DMS79 treated with DMSO at 0.1 percent for 48 hours (cell line): ENCODE measurements around the gene FILIP1L.

ENCODE experiments used
- DNase-seq: peaks from one replicate; lab custom pipeline; 2025; lab: John Stamatoyannopoulos, UW

Gene FILIP1L

DNA sequence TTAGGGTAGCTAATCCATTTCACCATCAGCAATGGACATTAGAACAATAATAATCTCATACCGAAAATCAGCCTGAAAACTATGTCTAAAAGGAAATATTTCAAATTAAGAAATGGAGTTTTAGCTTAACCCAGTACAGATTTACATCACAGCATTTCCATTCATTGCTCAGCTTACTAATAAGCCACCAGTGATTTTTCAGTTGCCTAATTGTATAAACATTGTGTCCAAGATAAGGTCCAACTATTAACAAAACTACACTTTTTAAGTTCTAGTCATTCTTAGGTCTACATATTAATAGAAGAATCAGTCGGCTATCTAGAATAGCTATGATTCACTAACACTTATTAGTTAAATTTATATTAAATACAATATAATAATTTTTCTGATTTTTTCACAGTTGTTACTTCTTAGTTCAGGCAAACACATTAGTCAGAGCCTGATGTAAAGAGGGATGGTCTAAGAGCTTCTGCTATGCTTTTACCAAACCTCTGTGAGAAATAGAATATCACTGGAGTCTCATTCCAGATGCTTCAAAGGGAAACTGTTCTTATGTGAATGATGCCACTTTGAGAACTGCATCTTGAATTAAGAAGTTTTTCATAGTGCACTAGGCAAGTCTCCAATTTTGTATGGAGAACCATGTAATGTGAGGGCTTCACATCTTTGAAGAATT is 222.6 kb downstream of the FILIP1L start:
- DNase-seq: no peak

- DNase-seq: no peak
Measured at GRCh38 chr3:99885851-99886250, 228.4 kb downstream of the FILIP1L start.

DNA sequence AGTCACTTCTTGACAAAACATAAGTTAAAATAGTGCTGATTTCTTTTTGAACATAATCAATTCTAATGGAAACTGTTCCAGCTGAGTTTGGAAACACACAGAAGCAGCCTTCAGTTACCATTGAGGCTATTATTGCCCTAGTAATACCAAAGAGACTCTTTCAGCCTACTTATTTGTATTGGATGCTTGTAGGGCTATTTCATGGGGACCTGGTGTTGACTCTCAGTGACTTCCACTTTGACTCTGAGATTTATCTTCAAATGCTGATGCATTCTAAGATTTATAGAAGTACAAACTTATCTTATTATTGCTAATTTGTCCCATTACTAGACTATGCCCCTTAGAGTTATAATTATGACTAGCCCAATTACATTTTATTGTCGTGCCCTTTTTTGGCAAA is 229.2 kb downstream of the FILIP1L start:
- no peak for DNase-seq

DNA sequence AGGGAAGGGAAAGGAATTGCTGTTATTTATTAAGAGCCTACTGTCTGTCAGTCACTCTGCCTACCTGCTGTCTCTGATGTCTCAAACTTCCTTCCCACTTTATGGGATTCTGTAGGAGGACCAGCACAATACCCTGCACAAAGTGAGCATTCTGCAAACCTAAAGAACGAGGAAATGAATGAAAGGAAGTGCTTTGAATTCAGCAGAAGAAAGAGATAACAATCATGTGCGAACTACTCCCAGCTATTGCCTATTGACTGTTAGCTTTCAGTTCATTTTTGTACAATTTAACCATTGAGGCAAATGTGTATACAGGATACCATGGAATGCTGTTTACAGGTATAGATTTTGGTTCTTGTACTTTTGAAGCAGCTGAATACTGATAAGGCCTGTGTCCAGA is 229.8 kb downstream of the FILIP1L start:
- no peak for DNase-seq

DNA sequence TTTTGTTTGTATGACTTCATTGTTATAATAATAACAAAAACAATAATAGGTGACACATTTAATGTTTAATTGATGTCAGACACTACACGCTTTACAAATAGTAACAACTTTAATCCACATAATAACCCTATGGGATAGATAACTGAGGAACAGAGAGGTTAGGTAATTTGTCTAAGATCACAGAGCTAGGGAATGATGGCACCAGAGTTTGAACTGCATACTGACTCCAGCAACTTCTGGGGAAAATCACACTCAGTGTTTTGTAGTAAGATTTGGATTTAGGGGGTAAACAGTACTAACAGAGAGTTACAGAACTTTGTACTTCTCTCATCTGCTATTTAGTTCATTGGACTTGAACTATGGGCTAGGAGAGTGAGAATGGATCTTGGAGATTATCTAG is 230.6 kb downstream of the FILIP1L start:
- no peak for DNase-seq

DNA sequence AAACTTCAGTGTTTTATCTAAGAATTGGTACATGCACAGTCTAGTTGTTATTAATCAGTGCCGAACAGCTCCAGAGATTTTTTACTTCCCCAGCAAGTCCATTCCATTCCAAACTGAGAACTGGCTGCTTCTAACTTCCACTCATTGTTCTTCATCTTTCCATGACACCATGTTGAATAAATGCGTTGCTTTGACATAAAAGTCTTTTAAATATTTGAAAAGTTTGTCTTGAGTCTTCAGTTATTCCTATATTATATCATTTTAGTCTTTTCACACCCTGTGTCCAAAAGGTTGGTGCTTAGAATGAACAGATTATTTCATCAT is 231.2 kb downstream of the FILIP1L start:
- no peak for DNase-seq

GRCh38 chr3:99882436-99883137 is 231.7 kb downstream of the FILIP1L start:
- DNase-seq: no peak

DNA sequence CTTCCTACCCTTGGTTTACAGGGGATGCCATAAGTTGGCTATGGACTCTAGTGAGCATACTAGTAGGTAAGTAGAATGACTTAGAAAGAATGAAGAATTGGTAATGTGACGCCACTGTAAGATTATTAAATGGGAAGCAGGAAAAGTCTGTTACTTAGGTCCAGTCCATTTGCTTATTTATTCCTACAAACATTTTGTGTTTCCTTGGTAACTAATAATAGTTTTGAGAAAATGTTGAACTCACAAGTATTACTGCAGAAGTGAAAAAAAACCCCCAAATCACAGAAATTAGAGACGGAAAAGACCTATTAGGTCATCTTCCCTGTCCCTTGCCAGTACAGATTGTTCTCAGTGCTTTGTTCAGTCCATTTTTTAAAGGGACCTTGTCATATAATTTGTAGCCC is 233.2 kb downstream of the FILIP1L start:
- no peak for DNase-seq

GRCh38 chr3:99879275-99879674 is 235.0 kb downstream of the FILIP1L start:
- no peak for DNase-seq

DNA sequence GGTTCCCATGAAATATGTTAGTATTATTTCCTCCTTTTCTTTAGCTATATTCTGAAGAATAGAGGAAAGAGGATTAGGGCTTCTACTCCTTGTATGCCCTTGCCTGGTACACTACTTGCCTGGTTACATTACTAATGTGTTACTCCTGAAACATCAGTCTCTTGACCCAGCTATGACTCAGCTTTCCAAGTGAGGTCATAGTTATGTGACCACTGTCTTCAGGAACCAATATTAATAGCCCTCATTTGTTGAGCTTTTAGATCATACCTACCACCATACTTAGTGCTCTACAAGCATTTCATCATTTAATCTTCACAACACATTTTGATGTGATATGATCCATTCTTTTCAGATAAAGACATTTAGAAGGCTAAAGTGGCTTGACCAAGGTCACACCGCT is 236.3 kb downstream of the FILIP1L start:
- no peak for DNase-seq

- DNase-seq: no peak
Measured at GRCh38 chr3:99877031-99877579, 237.2 kb downstream of the FILIP1L start.

DNA sequence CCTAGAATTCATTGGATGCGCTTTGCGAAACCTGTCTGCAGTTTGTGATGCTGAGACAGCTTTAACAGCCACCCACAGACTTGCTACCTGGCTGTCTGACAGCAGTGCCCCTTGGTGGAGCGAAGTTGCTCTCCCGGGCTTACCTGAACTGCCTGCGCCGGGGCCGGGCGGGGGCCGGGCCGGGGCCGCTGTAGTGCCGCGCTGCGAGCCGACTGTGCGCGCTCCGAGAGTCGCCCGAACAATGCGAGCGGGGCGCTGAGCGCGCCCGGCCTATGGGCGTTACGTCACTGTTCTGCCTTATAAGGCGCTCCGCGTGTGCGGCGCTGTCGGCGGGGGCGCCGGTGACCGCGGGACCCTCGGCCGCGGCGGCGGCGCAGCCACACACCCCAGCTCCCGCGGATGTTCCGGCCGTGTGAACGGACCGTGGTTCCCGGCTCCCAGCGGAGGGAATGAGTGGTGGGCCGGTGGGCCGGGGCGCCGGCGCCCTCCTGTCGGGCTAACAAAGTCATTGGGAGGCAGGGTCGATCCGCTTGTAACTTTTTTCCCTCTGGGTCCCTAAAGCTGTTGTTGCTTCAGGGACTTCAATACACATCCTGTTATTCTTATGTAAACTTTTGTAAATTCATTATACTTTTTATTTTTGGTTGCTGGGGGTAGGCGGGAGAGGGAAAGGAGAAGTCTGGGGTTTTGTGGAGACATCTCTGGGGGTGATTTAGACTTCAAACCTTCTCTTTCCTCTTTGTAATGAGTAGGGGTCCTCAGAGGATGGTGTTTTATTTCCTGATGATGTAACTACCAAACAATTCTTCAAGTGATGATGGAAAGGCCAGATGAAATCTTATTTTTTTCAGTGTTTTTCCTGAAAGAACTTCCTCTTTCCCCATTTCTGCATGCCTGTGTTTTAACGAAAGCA is 238.1 kb downstream of the FILIP1L start:
- DNase-seq: peak; percentile 40

DNA sequence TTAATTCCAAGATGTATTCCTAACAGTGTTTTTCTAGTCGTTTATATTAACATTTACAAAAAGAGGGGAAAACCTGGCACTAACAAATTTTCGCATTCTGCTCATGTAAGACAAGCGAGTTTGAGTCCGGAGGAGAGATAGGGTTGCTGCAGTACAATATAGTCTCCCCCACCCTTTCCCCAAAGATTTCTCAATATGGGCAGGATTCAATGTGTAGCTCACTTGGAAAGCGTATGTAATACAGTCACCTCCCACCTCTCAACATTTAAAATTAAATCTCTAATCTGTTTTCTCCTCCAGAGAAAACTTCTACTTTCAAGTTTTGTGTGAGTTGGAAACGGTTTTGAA is 238.7 kb downstream of the FILIP1L start:
- DNase-seq: no peak

DNA sequence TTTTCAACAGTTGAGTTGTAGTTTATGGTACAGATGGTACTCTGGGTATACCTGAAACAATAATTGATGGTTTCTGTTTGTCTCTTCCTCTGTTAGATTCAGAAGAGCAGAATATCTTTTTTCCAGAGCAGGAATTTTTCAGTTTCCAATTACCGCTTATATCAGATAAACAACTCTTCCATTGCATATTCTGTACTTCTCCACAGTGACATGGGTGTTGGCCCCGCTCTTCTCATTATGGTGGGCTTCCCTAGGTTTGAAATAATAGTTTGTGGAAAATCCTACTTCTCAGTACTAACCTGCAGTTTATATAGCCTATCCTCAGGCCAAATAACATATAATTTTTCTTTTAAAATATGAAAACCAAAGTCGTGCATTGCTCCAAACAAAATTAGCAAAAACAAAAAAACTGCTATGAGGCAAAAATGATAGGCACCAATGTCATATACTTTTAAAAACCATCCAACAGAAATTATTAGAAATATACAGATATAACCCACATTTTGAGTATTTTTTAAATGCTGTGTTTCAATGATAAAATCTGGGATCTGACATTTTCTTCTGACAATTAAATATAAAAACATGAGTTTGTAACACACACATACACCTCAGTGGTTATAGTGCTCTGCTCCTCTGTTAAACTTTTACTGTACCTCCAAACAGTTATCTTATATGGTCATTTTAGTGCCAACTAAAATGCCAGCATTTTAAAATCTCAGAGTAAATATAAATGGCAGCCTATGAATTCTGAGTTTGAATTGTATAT is 239.9 kb downstream of the FILIP1L start:
- no peak for DNase-seq

DNA sequence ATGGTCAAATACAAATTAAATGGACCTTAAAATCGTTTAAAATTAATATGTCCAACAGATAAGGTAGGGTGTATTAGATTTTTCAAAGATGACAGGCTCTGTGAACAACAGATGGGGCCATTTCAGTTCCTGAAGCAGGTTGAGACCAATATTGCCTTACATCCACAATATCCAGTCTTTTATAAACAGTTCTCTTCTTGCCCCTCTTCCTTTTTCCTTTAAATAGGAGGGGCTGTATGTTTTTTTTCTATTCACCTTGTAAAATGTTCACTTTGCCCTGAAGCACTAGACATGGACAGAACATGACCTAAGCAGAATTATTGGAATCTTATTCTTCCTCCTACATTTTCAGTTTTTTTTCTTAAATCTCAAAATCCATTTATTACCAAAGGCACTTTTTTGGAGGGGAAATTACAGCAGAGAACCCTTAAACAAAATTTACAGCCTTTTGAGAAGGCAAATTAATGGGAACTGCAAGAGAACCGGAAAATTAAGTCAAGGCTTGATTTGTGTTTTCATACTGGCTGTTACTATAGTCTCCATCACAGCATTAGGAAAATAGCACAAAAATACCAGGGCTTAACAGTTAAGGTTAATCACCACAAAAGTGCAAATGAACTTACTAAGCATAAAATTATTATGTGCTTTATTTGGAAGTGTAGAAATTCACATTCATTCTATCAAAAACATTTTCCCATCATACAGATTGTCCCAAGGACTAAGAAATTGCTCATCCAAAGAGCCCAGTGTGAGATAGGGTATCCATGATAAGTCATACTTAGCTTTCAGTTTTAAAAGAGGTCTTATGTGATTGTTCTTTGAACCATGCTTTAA is 240.8 kb downstream of the FILIP1L start:
- no peak for DNase-seq

GRCh38 chr3:99872923-99873254 is 241.4 kb downstream of the FILIP1L start:
- no peak for DNase-seq

GRCh38 chr3:99871231-99872045 is 242.9 kb downstream of the FILIP1L start:
- DNase-seq: no peak

- DNase-seq: no peak
Measured at GRCh38 chr3:99870712-99871111, 243.6 kb downstream of the FILIP1L start.

DNA sequence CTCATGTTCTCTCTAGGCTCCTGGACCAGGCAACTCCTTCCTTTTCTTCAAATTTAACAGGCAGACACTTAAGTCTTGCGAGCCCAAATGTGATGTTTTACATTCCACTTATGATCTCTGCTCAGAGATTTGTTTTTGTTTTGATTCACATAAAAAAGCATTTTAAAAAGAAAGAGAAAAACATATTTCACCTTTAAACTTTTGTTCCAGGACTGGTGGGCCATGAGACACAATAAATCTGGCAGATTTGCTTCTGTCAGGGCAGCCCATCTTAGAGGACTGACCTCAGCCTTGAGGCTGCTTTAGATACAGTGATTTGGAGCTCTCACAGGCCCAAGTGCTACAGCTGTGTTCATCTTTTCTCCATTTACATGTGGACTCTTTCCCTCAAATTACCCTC is 244.7 kb downstream of the FILIP1L start:
- DNase-seq: no peak

- no peak for DNase-seq
Measured at GRCh38 chr3:99868311-99868646, 246.0 kb downstream of the FILIP1L start.
